COLO668 (cell line): ENCODE data around the gene EGLN1.
"Not testable (repeated sequence)": the region's sequence is repeated elsewhere in the genome, so short reads cannot be mapped to it uniquely, and the experiment has no call there.

Source experiments
- DNase-seq: peaks from one replicate; lab custom pipeline; 2025; ENCODE audit not compliant: unreplicated experiment; lab: John Stamatoyannopoulos, UW

EGLN1 gene

GRCh38 chr1:231421971-231422797, at the start of gene EGLN1:
TSS of gene EGLN1 (minus strand) at chr1:231422287. CDS start at chr1:231421888, 399 bp downstream.
- DNase-seq = peak; percentile 96

GRCh38 chr1:231471500-231471899, 49.4 kb upstream of the EGLN1 start:
- DNase-seq = not testable (repeated sequence)

GRCh38 chr1:231471027-231471426, 48.9 kb upstream of the EGLN1 start:
- DNase-seq = not testable (repeated sequence)

GRCh38 chr1:231467986-231468385, 45.9 kb upstream of the EGLN1 start:
- DNase-seq = no peak

GRCh38 chr1:231465051-231465450, 43.0 kb upstream of the EGLN1 start:
- no peak for DNase-seq

- DNase-seq = no peak
These were observed 41.5 kb upstream of the EGLN1 start for GRCh38 chr1:231463541-231463940.

- no peak for DNase-seq
These were observed 38.5 kb upstream of the EGLN1 start for GRCh38 chr1:231460614-231461013.

- not testable (repeated sequence) for DNase-seq
These were observed 37.4 kb upstream of the EGLN1 start for GRCh38 chr1:231459438-231459837.

- DNase-seq = not testable (repeated sequence)
These were observed 35.9 kb upstream of the EGLN1 start for GRCh38 chr1:231457956-231458355.

GRCh38 chr1:231454133-231454532, 32.0 kb upstream of the EGLN1 start:
- not testable (repeated sequence) for DNase-seq

- DNase-seq = no peak
These were observed 24.1 kb upstream of the EGLN1 start for GRCh38 chr1:231446138-231446537.

- no peak for DNase-seq
These were observed 22.0 kb upstream of the EGLN1 start for GRCh38 chr1:231444059-231444458.

- no peak for DNase-seq
These were observed 21.3 kb upstream of the EGLN1 start for GRCh38 chr1:231443363-231443762.

GRCh38 chr1:231442735-231443134, 20.6 kb upstream of the EGLN1 start:
- peak; percentile 41 for DNase-seq

- no peak for DNase-seq
These were observed 10.9 kb upstream of the EGLN1 start for GRCh38 chr1:231432996-231433395.

GRCh38 chr1:231431665-231432415, 9.8 kb upstream of the EGLN1 start:
- no peak for DNase-seq

- DNase-seq = not testable (repeated sequence)
These were observed 8.7 kb upstream of the EGLN1 start for GRCh38 chr1:231430678-231431352.

- DNase-seq = no peak
These were observed 6.3 kb upstream of the EGLN1 start for GRCh38 chr1:231428377-231428776.

GRCh38 chr1:231424950-231425805, 3.1 kb upstream of the EGLN1 start:
- no peak for DNase-seq

GRCh38 chr1:231423648-231424047, 1.6 kb upstream of the EGLN1 start:
- DNase-seq = no peak
